SKM-1 (cell line): ENCODE measurements around the gene L1TD1.
"Not testable (repeated sequence)": the region's sequence is repeated elsewhere in the genome, so short reads cannot be mapped to it uniquely, and the experiment has no call there.

Source experiments
- DNase-seq: peaks from one replicate; lab custom pipeline; 2025; ENCODE audit not compliant: unreplicated experiment; lab: John Stamatoyannopoulos, UW

The L1TD1 gene

DNA sequence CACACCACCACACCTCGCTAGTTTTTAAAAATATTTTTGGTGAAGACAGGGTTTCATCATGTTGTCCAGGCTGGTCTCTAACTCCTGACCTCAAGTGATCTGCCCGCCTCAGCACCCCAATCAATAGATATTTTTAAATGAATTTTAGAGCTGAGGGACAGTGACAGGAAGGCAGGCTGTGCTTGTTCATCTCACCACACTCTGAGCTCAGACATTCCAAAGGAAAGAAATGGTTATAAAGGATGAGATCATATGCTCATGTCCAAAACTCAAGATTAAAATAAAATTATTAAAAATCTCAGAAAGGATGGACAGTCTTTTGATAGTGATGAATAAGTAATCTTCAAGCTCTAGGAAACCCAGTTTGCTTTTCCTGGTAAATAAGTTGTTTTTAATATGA is 40.9 kb downstream of the L1TD1 start:
- no peak for DNase-seq

DNA sequence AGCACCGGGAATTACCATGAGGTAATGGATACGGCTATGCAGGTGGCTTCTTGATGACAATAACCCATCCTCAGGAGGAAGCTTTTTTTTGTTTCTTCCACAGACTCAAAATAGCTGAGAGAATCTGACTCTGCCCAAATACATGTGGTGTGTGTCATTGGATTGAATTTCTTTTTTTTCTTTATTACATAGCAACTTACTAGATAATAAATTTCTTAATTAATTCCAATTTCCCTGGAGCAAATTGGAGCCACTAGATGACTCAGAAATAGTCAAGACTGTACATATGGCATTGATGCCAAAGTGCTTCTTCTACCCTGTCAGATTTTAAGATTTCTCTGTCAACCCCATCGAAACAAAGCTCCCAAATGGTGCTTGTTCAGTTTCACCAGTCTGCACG is 42.7 kb downstream of the L1TD1 start:
- DNase-seq: no peak

DNA sequence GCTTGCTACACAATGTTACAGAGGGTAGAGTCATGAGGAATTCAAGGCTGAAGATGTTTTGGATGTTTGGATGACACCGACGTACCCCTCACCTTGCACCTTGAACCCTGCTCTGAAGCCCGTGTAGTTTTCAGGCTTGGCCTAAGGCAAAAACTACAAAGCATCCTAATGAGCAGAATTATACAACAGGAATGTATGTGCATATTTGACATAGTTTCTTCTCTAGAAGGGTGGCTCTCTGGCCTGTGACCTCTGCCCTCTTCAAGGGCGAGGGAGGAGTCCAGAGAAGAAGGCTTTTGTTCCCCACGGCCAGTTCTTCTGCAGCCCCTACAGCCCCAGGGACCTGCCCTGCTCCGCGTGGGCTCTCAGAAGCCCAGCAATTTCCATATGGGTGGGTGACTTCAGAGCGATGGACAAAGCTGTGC is 43.3 kb downstream of the L1TD1 start:
- no peak for DNase-seq

DNA sequence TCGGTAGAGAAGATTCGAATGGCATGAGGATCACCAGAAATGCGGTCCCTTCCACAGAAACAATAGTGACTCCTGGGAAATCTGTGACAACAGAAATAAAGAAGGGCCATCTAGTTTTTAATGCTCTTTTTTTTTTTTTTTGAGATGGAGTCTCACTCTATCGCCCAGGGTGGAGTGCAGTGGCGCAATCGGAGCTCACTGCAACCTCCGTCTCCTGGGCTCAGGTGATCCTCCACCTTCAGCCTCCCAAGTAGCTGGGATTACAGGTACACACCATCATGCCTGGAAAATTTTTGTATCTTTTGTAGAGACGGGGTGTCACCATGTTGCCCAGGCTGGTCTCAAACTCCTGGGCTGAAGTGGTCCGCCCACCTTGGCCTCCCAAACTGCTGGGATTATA is 43.9 kb downstream of the L1TD1 start:
- DNase-seq: no peak

DNA sequence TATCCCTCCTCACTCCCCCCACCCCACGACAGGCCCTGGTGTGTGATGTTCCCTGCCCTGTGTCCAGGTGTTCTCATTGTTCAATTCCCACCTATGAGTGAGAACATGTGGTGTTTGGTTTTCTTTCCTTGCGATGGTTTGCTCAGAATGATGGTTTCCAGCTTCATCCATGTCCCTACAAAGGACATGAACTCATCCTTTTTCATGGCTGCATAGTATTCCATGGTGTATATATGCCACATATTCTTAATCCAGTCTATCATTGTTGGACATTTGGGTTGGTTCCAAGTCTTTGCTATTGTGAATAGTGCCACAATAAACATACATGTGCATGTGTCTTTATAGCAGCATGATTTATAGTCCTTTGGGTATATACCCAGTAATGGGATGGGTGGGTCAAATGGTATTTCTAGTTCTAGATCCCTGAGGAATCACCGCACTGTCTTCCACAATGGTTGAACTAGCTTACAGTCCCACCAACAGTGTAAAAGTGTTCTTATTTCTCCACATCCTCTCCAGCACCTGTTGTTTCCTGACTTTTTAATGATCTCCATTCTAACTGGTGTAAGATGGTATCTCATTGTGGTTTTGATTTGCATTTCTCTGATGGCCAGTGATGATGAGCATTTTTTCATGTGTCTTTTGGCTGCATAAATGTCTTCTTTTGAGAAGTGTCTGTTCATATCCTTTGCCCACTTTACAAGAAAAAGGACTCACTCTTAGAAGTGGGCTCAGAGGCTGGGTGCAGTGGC is 45.2 kb downstream of the L1TD1 start:
- DNase-seq: not testable (repeated sequence)

DNA sequence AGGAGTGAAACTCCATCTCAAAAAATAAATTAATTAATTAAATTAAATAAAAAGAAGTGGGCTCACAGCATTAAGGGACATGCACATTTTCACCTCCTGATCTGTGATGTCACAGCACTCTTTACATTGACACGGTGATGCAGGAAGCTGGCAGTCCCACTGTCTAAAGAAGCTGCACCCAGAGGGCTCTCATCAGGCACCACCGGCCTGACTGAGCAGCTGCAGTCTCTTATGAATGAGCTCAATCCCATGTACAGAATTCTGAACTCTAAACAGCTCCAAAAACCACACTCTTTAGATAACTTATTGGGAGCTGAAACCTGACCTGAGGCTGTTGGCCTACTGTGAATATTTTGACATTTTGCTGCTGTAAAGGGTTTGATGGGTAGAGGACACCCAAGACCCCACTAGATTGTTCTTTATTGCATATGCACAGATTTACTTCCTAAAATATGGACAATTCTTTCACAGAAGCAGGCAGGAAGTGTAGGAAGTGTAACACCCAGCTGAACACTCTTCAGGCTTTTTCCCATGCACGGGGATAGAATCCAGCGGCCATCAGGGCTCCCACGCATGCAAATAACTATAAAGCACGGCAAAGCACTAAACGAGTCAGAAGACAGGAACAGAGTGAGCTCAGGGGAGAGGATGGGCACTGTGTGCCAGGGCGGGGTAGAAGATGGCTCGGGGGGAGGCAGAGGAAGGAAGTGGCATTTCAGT is 46.2 kb downstream of the L1TD1 start:
- no peak for DNase-seq

DNA sequence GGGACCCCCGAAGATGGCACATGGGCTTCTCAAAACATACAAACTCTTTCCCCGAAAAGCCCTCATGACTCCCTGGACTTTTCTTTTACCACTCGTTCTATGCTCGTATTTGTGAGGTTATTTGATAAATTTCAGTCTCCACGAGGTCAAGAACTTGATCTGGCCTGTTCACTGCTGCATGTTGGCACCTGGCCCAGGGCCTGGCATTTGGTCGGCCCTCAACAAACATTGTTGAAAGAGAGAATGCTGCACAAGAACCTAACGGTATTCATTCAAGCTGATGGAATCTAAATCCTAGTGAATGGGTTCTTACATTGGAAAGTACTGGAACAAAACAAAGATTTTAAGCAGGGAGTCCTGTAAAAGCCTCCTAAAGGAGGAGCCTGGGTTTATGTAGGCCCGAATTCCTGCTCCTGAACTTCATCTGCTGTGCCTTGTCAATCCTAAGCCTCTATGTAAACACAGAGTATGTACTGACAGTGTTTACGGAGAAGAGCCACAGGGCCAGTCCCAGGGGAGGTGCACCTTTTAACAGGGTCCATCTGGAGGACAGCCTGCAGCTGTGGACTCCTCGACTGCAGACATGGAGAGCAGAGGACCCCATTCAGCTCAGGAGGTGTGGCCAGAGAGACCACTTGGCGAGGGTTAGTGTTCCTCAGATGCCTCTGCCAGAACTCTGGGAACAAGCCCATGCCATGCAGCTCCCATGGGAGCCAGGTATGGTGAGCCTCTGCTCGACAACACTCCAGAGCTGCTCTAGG is 46.9 kb downstream of the L1TD1 start:
- DNase-seq: no peak

DNA sequence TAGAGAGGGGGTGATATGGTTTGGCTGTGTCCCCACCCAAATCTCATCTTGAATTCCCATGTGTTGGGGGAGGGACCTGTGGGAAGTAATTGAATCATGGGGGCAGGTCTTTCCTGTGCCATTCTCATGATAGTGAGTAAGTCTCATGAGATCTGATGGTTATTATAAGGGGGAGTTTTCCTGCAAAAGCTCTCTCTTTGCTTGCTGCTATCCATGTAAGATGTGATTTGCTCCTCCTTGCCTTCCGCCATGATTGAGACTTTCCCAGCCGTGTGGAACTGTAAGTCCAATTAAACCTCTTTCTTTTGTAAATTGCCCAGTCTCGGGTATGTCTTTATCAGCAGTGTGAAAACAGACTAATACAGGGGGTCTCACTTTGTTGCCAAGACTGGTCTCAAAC is 49.7 kb downstream of the L1TD1 start:
- DNase-seq: not testable (repeated sequence)

DNA sequence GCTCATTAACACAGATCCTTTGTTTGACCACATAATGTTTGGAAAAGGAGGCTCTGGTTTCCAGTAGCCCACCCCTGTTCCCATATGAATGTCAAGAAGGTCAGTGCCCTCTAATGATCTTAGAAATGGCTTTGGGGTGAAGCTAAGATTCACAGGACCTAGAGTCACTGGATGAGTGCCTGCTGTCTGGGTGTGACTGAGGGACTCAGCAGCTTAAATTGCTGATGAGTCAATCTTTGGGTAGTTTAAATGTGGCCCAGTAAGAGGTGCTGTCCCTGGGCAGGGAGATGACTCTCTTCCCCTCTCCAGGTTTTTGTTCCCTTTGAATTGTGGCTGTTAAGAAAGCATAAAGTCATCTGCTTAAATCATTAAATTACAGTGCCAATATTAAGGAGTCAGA is 50.6 kb downstream of the L1TD1 start:
- DNase-seq: no peak

DNA sequence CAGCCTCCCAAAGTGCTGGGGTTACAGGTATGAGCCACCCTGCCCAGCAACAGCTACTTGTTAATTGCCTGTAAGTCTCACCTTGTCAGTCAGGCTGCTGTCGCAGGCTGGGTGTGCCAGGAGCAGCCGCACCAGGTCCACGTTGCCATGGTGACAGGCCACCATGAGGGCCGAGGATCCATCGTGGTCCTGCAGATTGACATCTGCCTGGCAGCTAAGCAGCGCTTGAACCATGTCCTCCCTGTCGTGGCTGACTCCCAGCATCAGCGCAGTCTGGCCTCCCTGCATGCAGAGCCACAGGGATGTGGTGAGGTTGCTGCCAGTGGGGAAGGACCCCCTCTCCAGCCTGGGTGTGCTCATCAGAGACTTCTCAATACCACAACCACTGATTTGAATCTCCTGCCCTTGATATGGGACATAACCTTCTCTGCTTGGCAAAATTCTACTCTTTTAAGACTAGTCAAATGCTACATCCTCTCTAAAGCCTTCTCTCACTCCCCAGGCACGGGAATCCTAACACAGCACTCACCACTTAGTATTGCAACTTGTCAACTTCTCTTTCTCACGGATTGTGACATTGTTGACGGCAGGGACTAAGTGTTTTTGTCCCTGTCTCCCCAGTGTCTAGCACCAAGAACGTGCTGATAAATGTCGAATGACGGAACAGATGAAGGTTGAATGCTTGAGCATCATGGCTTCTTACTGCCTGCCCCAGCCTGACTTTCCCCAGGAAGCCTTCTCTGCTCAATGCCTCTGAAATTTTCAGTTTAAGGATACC is 52.9 kb downstream of the L1TD1 start:
- DNase-seq: no peak

DNA sequence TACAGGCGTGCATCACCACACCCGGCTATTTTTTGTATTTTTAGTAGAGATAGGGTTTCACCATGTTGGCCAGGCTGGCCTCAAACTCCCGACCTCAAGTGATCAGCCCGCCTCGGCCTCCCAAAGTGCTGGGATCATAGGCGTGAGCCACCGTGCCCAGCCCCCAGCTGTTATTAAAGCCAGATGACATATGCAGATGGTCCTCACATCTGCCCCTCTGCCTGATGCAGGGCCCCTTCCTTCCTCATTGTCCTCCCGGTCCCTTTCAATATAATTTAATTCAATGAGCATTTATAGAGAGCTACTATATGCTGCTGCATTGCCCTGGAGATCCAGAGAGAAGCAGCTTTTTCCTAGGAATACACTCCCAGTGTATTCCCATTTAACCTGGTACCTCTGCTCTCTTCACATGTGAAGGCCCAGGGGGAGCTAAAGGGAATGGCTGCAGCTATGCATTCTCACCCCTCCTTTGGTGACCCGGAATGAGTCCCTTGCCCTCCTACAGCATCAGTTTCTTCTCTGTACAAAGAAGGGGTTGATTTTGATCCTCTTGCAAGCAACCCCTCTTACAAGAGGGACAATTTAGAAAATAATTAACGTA is 55.6 kb downstream of the L1TD1 start:
- no peak for DNase-seq

DNA sequence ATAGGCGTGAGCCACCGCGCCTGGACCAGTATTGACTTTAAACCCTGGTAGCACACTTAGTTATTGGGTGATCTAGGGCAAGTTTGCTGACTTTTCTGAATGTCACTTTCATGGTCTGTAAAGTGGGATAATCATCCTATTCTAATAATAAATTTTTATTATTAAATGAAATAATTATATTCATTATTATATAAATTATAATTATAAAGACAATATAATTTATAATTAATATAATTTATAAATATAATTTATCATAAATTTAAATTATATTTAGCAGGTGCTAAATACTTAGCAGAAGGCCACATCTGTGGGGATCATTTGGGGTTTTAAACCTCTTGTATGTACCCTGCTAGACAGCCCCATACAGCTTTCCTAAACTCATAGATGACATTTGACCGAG is 64.9 kb downstream of the L1TD1 start:
- no peak for DNase-seq

DNA sequence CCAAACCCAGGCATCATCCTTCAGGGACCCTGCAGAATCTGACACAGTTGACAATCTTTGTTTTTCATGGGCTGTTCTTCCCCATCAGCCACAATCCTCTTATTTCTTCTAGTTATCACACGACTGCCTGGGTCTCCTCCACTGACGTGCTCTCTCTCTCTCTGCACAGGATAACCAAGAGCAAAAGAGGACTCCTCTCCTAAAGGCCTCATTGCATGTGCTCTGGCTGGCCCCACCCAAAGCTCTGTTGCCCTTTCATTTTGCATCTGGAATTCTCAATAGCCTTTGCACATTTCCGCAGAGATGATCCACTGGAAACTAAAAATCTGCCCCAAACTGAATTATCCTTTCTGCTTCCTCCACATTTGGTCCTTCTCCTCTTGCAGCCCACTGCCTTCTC is 66.0 kb downstream of the L1TD1 start:
- DNase-seq: no peak
